Smooth muscle cell (in vitro differentiated cells): ENCODE measurements around the gene KCNMB1. TPM values are rescaled to one million over a fixed set of nuclear protein-coding genes. Genes with fewer than 3 reads are reported as not detected.

ENCODE experiments used
- DNase-seq: peaks from one replicate; lab custom pipeline; 2025; ENCODE audit not compliant: unreplicated experiment; lab: John Stamatoyannopoulos, UW
- H2AFZ ChIP-seq: fragments of 200-600 bp; sonication (generic); 2 replicates; pipeline ENCODE4 v1.6.0; 2016; ENCODE audit warnings: antibody characterized with exemption, low read depth, mild to moderate bottlenecking
- H3F3A ChIP-seq: fragments of 200-600 bp; sonication (generic); 2 replicates; pipeline ENCODE4 v1.6.0; 2017; ENCODE audit warnings: antibody characterized with exemption, low read depth
- H3K27ac ChIP-seq: fragments of 200-600 bp; sonication (generic); 2 replicates; pipeline ENCODE4 v1.5.1; 2016; ENCODE audit warnings: low read depth, mild to moderate bottlenecking
- H3K27me3 ChIP-seq: fragments of 200-600 bp; sonication (generic); 2 replicates; pipeline ENCODE4 v1.6.1; 2016; ENCODE audit warnings: low read depth, mild to moderate bottlenecking
- H3K36me3 ChIP-seq: fragments of 200-600 bp; sonication (generic); 2 replicates; pipeline ENCODE4 v1.5.1; 2016; ENCODE audit warnings: low read depth
- H3K4me1 ChIP-seq: fragments of 200-600 bp; sonication (generic); 2 replicates; pipeline ENCODE4 v1.5.1; 2016; ENCODE audit warnings: low read depth
- H3K4me2 ChIP-seq: fragments of 200-600 bp; sonication (generic); 2 replicates; pipeline ENCODE4 v1.6.0; 2016; ENCODE audit warnings: mild to moderate bottlenecking
- H3K4me3 ChIP-seq: fragments of 200-600 bp; sonication (generic); 2 replicates; pipeline ENCODE4 v1.5.1; 2016; ENCODE audit warnings: mild to moderate bottlenecking
- H3K79me2 ChIP-seq: fragments of 200-600 bp; sonication (generic); 2 replicates; pipeline ENCODE4 v1.6.0; 2016; ENCODE audit warnings: low read depth, mild to moderate bottlenecking
- H3K9ac ChIP-seq: fragments of 200-600 bp; sonication (generic); 2 replicates; pipeline ENCODE4 v1.6.0; 2016; ENCODE audit warnings: low read depth
- H3K9me3 ChIP-seq: fragments of 200-600 bp; sonication (generic); replicated peaks from 2 replicates; pipeline ENCODE4 v1.5.1; 2016; ENCODE audit warnings: low read depth
- H4K20me1 ChIP-seq: fragments of 200-600 bp; sonication (generic); 2 replicates; pipeline ENCODE4 v1.6.0; 2016; ENCODE audit warnings: low read depth
- CTCF ChIP-seq: fragments of 200-600 bp; sonication (generic); IDR thresholded peaks from 2 replicates; pipeline ENCODE4 v1.5.1; 2017; ENCODE audit warnings: borderline replicate concordance, mild to moderate bottlenecking, antibody characterized with exemption; ENCODE audit not compliant: insufficient read depth, poor library complexity, severe bottlenecking
- WGBS: methylation state at CpG from one replicate; pipeline ENCODE4 v1.1.7; 2016; ENCODE audit warnings: low lambda C conversion rate; 5-methylcytosine and 5-hydroxymethylcytosine counted together
- polyA plus RNA-seq: library from polyadenylated mRNA; unstranded; fragments of >200 nt; fragmentation: Nextera tagmentation; extraction: Ambion mirVana; gene quantifications from 2 replicates; pipeline ENCODE4 v1.2.1, GENCODE V29; 2016
- total RNA-seq: library from RNA; depleted of rRNA; stranded (reverse); fragments of >200 nt; gene quantifications from 2 replicates; pipeline ENCODE4 v1.2.3, GENCODE V29; 2014

The KCNMB1 gene
- total and polyA plus RNA-seq, 2 experiments from 2014 or later, result 0.54 to 0.63 TPM

GRCh38 chr5:170333161-170333910 lies 55.8 kb downstream of the KCNMB1 start:
- WGBS, result 32% methylated on average over 11 of the region's 11 CpGs

GRCh38 chr5:170332058-170332457 lies 57.1 kb downstream of the KCNMB1 start:
- no peak overlapping the region for H3K4me3 ChIP-seq
- H3K79me2 ChIP-seq, result no peaks in the 10 kb centered on the region
- peaks cover 14% of the 10 kb centered on the region for H3F3A ChIP-seq
- H3K27ac ChIP-seq, result peak overlapping the region; percentile 67
- peaks cover 30% of the 10 kb centered on the region for H3K4me1 ChIP-seq
- no peaks in the 10 kb centered on the region for H4K20me1 ChIP-seq
- 87% methylated on average over 5 of the region's 5 CpGs for WGBS
- TF ChIP-seq CTCF, result no peak
- H2AFZ ChIP-seq, result no peak overlapping the region
- no peaks in the 10 kb centered on the region for H3K36me3 ChIP-seq
- no peak overlapping the region for H3K9ac ChIP-seq
- no peaks in the 10 kb centered on the region for H3K9me3 ChIP-seq
- DNase-seq, result no peak
- H3K27me3 ChIP-seq, result no peaks in the 10 kb centered on the region
- no peak overlapping the region for H3K4me2 ChIP-seq

More at GRCh38 chr5:170333161-170333910, 55.8 kb downstream of the KCNMB1 start:
- Histone ChIP-seq H3F3A (peaks cover 14% of the 10 kb centered on the region), H3K27ac (peak overlapping the region; percentile 67), H3K4me2 (peak overlapping the region; percentile 71), H3K4me1 (peaks cover 39% of the 10 kb centered on the region), H3K9ac (no peak overlapping the region), H3K36me3 (no peaks in the 10 kb centered on the region), H3K79me2 (no peaks in the 10 kb centered on the region), H3K4me3 (no peak overlapping the region), H3K27me3 (no peaks in the 10 kb centered on the region), H2AFZ (peak overlapping the region; percentile 40), H3K9me3 (no peaks in the 10 kb centered on the region), H4K20me1 (no peaks in the 10 kb centered on the region)
- TF ChIP-seq CTCF, result no peak
- DNase-seq, result no peak

GRCh38 chr5:170330568-170331054 lies 58.6 kb downstream of the KCNMB1 start:
- Histone ChIP-seq H3F3A (peaks cover 14% of the 10 kb centered on the region), H4K20me1 (no peaks in the 10 kb centered on the region), H3K27ac (peak overlapping the region; percentile 67), H2AFZ (no peak overlapping the region), H3K4me1 (peaks cover 27% of the 10 kb centered on the region), H3K9me3 (no peaks in the 10 kb centered on the region), H3K79me2 (no peaks in the 10 kb centered on the region), H3K4me3 (no peak overlapping the region), H3K4me2 (peak overlapping the region; percentile 44), H3K9ac (no peak overlapping the region), H3K36me3 (no peaks in the 10 kb centered on the region), H3K27me3 (no peaks in the 10 kb centered on the region)
- TF ChIP-seq CTCF, result no peak
- no peak for DNase-seq
- WGBS, result 95% methylated on average over 11 of the region's 11 CpGs
